Cerebellar cortex (tissue), 1 donor: ENCODE data around the gene AKAP13.

Experiments
- DNase-seq: peaks from one replicate; pipeline ENCODE4 v3.0.0-alpha.2; 2015; ENCODE audit warnings: low spot score

The AKAP13 gene

DNA sequence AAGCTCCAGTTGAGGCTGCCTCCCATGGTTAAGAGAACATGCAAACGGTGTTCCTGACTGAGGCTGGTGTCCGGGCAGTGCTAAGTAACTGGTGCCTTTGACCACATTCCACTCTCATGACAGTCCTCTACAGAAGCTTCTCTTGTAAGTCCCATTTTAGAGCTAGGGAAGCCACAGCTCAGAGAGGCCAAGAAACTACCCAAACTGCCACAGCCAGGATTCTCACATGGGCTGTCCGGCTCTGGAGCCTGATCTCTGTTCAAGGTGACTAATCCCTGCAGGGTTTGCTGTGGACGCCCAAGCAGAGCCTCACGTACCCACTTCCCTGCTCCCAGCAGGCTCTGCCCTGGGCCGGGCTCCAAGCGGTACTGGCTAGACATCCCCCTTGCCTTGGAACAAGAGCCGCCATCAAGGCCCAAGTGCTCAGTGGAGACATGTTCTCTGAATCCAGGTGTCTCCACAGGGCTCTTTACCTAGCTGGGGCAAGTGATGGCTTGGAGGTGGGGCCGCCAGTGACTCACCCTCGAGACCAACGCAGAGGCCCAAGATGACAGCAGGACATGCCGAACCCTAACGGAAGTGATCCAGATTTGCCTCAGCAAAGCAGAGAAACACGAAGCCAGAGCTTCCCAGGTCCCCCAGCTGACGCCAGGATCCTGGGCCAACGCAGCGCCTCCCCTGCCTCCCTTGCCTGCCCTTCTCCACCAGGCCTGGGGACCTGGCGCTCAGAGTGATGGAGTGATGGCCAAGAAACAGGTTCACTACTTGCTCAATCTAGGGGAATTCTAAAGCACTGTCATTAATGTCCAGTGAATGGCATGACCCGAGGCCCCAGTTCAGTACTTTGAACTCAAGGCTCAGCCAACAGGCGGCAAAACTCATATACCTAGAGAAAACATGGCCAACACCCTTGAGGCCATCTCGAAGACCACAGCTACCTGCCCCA is 390.0 kb downstream of the AKAP13 start:
- no peak for DNase-seq

DNA sequence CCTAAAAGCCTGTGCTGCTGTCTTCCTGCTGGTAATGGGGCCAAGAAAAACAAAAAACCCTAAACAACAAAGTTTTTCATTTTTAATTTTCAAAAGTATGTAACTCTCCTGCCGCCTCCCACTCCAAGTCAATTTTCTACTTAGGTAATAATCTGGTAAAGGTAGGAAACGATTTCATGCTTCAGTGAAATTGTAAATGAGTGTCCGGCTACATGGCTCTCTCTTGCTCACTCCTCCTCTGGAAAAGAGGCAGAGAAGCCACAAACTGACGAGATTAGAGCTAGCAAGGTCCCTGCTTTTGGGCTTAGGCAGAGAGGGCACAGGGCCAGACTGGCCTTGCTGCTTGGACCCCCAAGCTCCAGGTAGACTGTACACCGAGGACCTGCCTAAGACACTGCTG is 390.9 kb downstream of the AKAP13 start:
- DNase-seq, result no peak

GRCh38 chr15:85771781-85772445 is 391.5 kb downstream of the AKAP13 start:
- no peak for DNase-seq

- no peak for DNase-seq
Observed at GRCh38 chr15:85772668-85773067, 392.3 kb downstream of the AKAP13 start.

DNA sequence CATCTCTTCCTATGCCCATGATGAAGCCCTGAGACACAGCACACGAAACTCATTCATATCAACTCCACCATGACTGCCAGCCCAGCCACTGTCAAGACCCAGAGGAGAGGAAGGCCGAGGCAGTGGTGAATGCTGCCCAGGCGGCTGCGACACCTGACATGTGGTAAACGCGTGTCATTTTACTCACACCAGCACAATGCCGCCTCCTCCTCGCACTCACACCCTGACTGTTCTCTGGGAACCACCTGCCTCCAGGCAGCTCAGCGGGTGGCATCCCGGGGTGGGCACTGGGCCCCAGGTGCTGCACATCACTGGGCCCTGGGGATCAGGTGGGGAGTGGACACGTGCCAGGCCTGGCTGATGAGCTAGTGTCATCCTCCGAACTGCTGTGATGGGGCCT is 392.8 kb downstream of the AKAP13 start:
- no peak for DNase-seq

GRCh38 chr15:85773970-85774369 is 393.6 kb downstream of the AKAP13 start:
- no peak for DNase-seq

DNA sequence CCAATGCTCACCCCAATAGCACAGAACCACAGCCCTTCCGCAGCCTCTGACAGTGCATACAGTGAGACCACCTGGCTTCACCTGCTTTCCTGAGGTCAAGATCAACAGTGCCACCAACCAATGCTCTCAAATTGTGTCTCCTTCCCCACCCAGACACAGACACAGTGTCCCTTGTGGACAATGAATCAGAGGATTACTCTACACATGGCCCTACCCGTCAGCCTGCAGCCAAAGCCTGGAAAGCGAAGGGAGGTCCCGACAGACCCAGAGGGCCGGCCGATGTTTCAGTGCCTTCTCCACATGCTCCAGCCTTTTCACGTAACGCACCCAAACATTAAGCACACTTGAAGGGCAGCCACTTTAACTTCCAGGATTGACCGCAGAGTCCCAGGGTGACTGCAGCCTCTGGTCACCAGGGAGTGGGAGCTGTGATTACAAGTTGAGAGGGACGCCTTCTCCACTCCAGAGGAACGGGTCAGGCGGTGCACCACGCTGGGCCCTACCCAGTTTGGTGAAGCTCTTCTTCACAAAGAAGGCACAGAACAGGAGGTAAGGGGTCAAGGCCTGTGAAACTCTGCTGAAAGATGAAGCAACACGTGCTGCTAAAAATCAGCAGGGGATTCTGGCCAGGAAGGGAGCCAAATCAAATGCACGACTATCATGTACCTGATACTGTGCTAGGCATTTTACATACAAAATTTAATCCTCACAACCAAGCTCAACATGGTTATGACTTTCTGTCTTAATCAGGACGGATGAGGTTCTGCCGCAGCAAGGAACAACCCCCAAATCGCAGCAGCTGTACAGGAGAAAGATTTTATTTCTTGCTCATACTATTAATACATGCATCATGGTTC is 397.1 kb downstream of the AKAP13 start:
- DNase-seq, result no peak

DNA sequence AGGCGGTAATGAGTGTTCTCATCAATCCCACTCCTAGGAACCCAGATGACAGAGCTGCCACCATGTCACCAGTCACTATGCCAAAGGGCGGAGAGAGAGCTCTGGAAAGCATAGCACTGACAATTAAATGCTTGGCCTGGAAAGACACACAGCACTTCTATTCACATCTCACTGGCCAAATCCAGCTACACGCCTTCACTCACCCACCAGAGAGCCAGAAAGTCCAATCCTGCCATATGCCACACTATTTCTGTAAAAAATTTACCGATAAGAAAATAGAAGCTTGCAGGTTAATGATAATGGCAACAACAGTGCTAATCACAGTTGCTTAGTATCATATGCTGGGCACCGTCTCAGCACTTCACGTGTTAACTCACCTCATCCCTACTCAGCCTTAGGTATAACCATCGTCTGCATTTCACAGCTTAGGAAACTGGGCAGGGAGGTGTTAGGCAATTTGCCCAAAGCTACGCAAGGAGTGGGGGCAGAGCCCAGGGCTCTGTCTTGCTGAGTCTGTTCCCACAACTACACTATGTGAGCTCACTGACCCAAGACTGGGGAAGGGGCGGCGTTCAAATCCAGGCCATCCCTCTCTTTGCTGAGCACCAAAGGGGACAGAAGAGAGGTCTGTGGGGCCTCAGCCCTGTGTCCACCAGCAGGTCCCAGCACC is 397.8 kb downstream of the AKAP13 start:
- DNase-seq, result peak; percentile 55

DNA sequence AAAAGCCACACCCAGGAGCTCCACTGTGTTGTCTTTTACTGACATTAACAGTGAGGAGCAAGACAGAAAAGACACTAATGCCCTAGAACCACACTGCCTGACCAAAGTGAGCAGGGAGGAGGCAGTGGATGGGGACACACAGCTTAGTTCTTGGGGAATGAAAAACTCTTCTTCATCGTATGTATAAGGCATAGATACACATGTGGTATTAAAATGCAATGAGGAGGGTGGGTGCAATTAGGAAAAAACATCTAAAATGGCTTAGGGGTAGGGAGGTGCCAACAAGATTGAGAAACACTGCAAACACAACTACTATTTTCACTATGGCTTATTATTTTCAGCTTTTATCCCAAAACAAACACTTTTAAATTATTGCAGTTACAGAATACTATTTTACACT is 398.8 kb downstream of the AKAP13 start:
- DNase-seq, result no peak

- DNase-seq, result no peak
Observed at GRCh38 chr15:85780225-85780985, 400.0 kb downstream of the AKAP13 start.

GRCh38 chr15:85781099-85781498 is 400.7 kb downstream of the AKAP13 start:
- no peak for DNase-seq

GRCh38 chr15:85782064-85782463 is 401.7 kb downstream of the AKAP13 start:
- no peak for DNase-seq

DNA sequence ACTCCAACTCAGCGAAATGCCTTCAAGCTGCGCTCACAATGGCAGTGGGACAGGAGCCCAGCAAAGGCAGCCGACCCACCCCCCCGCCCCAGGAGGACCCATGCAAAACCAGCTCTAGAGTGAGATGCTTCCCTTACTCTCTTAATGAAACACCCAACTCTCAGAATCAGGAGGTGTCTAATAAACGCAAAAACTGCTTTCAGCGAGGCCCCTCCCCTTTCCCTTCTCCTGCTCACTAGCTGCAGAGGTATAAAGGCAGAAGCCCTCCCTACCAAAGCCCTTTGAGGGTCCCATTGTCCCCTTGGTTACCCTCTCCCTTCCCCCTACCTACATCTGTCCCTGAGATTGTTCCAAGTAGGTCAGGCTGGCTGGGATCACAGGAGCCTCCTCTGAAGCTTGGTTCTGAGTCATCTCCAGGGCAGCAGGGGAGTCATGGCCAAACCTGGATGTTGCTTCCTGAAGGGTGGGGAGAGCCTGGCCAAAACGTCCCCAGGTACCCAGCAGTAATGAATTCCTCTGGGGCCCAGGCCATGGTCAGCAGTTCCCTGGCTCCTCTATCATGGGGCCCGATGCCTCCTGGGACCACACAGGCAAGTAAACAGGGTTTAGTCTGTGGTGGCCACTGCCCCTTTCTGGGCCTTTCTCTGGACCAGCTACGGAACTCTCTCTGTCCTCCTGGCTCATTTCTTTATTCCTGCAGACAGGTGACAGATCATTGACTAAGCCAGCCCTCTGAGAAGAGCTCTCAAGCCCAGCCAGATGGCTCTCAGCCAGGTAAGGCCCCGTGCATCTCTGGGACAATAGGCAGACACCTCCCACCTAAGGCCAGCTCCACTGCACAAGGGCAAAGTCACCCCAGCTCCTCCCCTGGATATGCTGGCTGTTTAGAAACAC is 405.7 kb downstream of the AKAP13 start:
- no peak for DNase-seq

GRCh38 chr15:85786781-85787114 is 406.3 kb downstream of the AKAP13 start:
- DNase-seq, result no peak

GRCh38 chr15:85788771-85789495 is 408.5 kb downstream of the AKAP13 start:
- peak; percentile 67 for DNase-seq

DNA sequence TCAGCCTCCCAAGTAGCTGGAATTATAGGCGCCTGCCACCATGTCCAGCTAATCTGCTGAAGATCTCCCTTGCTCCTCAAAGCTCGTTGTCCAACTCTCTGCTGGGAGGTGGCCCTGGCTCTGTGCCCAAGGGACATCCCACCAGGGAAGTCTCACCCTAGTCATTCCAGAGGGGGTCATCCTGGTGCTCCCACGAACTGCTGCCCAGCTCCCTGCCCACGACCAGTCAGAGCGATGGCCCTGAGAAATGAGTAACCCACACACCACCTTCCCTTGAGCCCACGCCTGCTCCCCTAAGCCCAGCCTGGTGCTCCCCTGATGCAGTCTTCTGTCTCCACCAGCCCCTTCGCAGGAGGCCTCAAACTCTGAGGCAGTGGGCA is 409.1 kb downstream of the AKAP13 start:
- DNase-seq, result no peak

DNA sequence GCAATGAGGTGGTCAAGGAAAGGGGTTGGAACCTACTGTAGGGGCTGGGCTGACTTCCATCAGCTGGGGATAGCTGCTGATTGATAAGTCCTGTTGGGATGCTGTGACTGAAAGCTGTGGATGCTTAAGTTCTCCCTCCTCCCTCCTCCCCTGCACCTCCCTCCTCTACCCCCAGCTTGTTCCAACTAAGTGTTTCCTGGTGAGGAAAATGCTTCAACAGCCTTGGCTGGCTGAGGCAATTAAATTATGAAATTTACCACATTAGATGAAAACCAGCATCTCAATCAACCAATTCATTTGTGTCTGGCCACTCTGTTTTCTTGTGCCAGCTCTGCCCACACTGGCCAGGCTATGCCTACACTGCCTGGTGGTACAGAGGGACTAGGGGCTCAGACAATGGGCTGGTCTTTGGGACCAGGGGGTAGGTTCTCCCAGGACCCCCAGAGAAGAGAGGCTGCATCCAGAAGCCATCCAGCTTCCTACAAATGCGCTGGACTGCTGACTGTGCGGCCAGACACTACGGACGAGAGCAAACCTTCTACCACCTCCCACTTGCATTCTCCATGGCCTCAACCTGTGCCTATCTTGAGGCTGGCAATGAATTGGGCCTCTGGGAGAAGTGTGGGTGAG is 411.8 kb downstream of the AKAP13 start:
- no peak for DNase-seq

DNA sequence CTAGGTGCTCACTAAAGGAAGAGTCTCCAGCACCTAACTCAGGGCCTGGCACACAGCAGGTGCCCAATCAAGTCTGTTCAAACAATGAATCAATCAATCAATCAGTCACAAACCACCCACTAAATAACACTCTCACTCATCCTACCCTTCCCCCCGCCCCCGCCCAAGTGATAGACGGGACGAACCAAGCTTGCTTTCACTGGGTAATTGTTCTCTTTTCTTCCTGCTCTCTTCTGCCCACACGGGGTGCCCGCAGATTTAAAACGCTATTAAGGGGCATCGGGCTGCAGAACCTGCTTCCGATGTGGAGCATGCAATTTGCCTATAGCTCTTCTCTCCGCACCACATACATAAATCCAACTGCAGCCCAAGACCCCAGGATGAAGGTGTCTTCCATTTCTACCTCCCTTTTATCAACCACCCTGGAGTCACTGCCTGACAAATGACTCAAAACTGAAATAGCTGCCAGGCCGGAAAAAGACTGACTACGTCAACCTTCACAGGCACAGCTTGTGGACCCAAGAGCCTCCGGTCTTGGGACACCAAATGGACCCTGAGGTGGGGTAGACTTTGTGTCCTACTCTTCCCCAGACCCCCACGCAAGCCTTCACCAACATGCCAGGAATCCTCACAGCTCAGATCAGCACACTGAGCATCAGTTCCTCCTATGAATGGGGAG is 412.6 kb downstream of the AKAP13 start:
- no peak for DNase-seq
